ENCODE measurements around the gene ZNF618.

ZNF618 gene

DNA sequence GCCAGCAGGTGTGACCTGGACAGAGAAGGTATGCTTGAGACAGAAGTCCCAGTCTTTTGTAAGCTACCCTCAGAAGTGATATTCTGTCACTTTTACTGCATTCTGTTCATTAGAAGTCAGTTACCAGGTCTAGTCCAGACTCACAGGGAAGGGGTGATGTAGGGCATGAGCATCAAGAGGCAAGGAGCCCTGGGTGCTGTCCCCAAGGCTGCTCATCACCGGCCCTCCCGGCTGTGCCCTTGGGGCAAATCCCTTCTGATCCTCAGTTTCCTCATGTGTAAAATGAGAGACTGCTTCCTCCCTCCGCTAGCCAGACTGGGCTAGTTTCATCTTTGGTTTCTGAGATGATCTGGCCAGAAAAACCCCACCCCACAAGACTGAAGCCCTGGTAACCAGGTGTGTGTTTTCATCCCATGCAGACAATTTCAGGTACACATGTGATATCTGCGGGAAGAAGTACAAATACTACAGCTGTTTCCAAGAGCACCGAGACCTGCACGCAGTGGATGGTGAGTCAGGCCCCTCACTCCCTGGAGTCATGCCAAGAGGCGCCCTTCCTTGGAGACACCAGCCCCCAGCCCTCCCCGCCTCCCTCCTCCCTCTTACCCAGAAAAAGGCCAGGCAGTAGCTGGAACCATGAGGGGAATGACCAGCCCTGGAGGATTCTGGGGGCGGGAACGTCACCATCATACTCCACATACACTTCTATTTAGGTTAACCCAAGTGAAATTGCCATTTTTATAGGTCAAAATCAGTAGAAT, 131.0 kb downstream of the ZNF618 start:
- H3K27ac ChIP-seq (ENCODE audit: insufficient read depth in 1 of 2, low read depth in 1 of 2, low read length in 2 of 2, poor library complexity in 1 of 2, severe bottlenecking in 2 of 2) = no peak overlapping the region
- no peaks in the 10 kb centered on the region for H3K27me3 ChIP-seq (replicated peaks in 2 of 5; ENCODE audit: control insufficient read depth in 4 of 5, insufficient read depth in 5 of 5, low read length in 4 of 5)
- H3K4me1 ChIP-seq (ENCODE audit: control extremely low read depth in 1 of 4, control insufficient read depth in 4 of 4, insufficient read depth in 4 of 4, low read length in 3 of 4) = peaks cover 0 to 21% (median 18%) of the 10 kb centered on the region in 4 experiments
- no peak overlapping the region for H3K4me3 ChIP-seq (ENCODE audit: control insufficient read depth in 1 of 7, extremely low read depth in 1 of 7, insufficient read depth in 4 of 7, low read depth in 2 of 7, low read length in 6 of 7)
- H3K9me3 ChIP-seq (ENCODE audit: control extremely low read depth in 1 of 5, control insufficient read depth in 4 of 5, insufficient read depth in 2 of 5, low read depth in 1 of 5, low read length in 4 of 5) = no peaks in the 10 kb centered on the region
- POLR2A ChIA-PET = no interaction called here
- CTCF ChIA-PET = interaction anchor here (0.6 kb wide), 2 partner anchors 171 to 472 kb away, joined by 3 to 4 read pairs; no protein-coding TSS in a partner anchor
- 82% methylated on average over 6 of the region's 10 CpGs for WGBS (ENCODE audit: insufficient coverage)
- peaks cover 4 to 43% (median 10%) of the 10 kb centered on the region in 4 experiments for H3K36me3 ChIP-seq (ENCODE audit: control insufficient read depth in 4 of 4, insufficient read depth in 4 of 4, low read length in 3 of 4)
- no peak for DNase-seq

DNA sequence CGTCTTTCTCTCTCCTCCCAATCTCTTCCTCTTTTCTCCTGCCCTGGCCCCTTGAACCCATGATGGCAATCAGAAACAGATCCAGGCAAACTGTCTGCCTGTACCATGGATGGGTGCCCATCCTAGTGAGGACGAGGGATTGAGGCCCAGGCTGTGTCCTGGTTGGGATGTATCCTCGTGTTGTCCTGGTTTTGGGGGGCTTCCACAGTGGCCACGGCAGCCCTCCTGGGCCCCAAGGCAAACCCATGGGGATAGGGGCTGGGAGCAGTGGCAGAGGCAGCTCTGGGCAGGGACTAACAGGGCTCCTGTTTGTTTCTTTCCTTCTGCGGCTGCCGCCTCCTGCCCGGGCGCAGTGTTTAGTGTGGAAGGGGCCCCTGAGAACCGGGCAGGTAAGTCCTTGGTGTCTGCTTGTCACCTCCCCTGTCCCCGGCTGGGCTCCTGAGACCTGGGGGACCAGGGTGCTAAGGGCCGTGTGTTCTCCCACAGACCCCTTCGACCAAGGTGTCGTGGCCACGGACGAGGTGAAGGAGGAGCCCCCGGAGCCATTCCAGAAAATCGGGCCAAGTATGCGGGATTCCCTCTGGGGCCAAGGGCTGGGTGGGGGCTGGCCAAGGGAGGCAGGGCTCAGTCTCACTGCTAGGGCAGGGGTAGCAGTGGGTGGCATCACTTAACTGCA, 132.0 kb downstream of the ZNF618 start:
- ChIA-PET POLR2A (no interaction called here), CTCF (interaction anchor here (0.6 kb wide), 1 partner anchor 473 kb away, joined by 3 read pairs; no protein-coding TSS in a partner anchor)
- H3K4me3 ChIP-seq (ENCODE audit: control insufficient read depth in 1 of 7, extremely low read depth in 1 of 7, insufficient read depth in 4 of 7, low read depth in 2 of 7, low read length in 6 of 7) = no peak overlapping the region
- peaks cover 4 to 47% (median 12%) of the 10 kb centered on the region in 4 experiments for H3K36me3 ChIP-seq (ENCODE audit: control insufficient read depth in 4 of 4, insufficient read depth in 4 of 4, low read length in 3 of 4)
- H3K27me3 ChIP-seq (replicated peaks in 2 of 5; ENCODE audit: control insufficient read depth in 4 of 5, insufficient read depth in 5 of 5, low read length in 4 of 5) = no peaks in the 10 kb centered on the region
- peaks cover 0 to 2% (median 0%) of the 10 kb centered on the region in 5 experiments for H3K9me3 ChIP-seq (ENCODE audit: control extremely low read depth in 1 of 5, control insufficient read depth in 4 of 5, insufficient read depth in 2 of 5, low read depth in 1 of 5, low read length in 4 of 5)
- WGBS (ENCODE audit: insufficient coverage) = 93% methylated on average over 17 of the region's 18 CpGs
- no peak overlapping the region for H3K27ac ChIP-seq (ENCODE audit: insufficient read depth in 1 of 2, low read depth in 1 of 2, low read length in 2 of 2, poor library complexity in 1 of 2, severe bottlenecking in 2 of 2)
- DNase-seq = no peak
- peaks cover 0 to 21% (median 18%) of the 10 kb centered on the region in 4 experiments for H3K4me1 ChIP-seq (ENCODE audit: control extremely low read depth in 1 of 4, control insufficient read depth in 4 of 4, insufficient read depth in 4 of 4, low read length in 3 of 4)

DNA sequence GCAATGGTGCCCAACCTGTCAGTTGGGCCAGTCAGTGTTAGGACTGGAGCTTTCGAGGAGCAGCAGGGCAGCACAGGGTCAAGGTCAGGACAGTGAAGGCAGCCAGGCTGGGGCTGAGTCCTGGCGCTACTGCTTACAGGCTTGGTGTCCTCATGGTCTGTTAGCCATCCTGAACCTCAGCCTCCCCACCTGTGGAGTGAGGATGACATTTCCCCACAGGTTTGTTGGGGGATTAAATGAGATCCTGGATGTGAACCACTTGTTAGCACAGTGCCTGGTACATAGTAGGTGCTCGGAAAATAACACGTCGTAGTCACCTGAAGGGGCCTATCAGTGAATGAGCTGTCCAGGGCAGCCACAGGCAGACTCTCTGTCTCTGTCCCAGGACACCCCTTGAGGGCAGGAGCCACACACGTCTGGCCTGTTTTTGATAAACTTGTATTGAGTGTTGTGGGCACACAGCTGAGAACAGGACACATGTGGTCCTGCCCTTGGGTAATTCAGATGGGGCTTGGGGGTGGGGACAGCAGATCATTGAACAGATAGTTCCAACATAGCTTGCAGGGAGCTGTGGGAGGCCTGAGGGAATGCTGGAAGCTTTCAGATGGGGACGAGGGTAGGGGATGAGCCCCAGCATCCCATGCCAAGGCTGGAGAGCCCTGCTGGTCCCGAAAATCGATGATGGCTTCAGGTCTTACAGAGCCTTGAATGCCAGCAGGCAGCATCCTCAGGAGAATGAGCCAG, 132.7 kb downstream of the ZNF618 start:
- ChIA-PET CTCF (no interaction called here), POLR2A (no interaction called here)
- WGBS (ENCODE audit: insufficient coverage) = 96% methylated on average over 9 of the region's 9 CpGs
- Histone ChIP-seq H3K4me3 (ENCODE audit: control insufficient read depth in 1 of 7, extremely low read depth in 1 of 7, insufficient read depth in 4 of 7, low read depth in 2 of 7, low read length in 6 of 7) (no peak overlapping the region), H3K27me3 (replicated peaks in 2 of 5; ENCODE audit: control insufficient read depth in 4 of 5, insufficient read depth in 5 of 5, low read length in 4 of 5) (no peaks in the 10 kb centered on the region), H3K4me1 (ENCODE audit: control extremely low read depth in 1 of 4, control insufficient read depth in 4 of 4, insufficient read depth in 4 of 4, low read length in 3 of 4) (peaks cover 0 to 18% (median 16%) of the 10 kb centered on the region in 4 experiments), H3K27ac (ENCODE audit: insufficient read depth in 1 of 2, low read depth in 1 of 2, low read length in 2 of 2, poor library complexity in 1 of 2, severe bottlenecking in 2 of 2) (no peak overlapping the region), H3K36me3 (ENCODE audit: control insufficient read depth in 4 of 4, insufficient read depth in 4 of 4, low read length in 3 of 4) (peaks cover 4 to 47% (median 13%) of the 10 kb centered on the region in 4 experiments), H3K9me3 (ENCODE audit: control extremely low read depth in 1 of 5, control insufficient read depth in 4 of 5, insufficient read depth in 2 of 5, low read depth in 1 of 5, low read length in 4 of 5) (peaks cover 0 to 2% (median 0%) of the 10 kb centered on the region in 5 experiments)
- no peak for DNase-seq

DNA sequence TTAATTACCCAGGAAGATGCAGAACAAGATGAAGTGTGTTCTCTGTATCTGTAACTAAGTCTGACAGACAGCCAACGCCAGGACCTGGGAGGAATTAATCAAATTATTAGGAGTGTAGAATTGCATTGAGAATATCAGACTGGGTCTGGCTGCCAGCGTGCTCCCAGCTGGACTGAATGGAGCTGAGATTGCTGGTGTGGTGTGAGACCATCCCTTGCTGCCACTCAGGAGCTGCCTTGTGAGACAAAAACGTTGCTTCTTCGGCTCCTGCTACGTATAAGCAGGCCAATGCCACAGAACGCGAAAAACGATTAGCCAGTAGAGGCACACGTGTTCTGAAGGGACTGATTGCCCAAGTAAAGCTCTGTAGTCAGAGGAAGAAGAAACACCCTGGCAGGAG, 135.2 kb downstream of the ZNF618 start:
- Histone ChIP-seq H3K27ac (ENCODE audit: insufficient read depth in 1 of 2, low read depth in 1 of 2, low read length in 2 of 2, poor library complexity in 1 of 2, severe bottlenecking in 2 of 2) (no peak overlapping the region), H3K4me3 (ENCODE audit: control insufficient read depth in 1 of 7, extremely low read depth in 1 of 7, insufficient read depth in 4 of 7, low read depth in 2 of 7, low read length in 6 of 7) (no peak overlapping the region), H3K9me3 (ENCODE audit: control extremely low read depth in 1 of 5, control insufficient read depth in 4 of 5, insufficient read depth in 2 of 5, low read depth in 1 of 5, low read length in 4 of 5) (peaks cover 0 to 2% (median 0%) of the 10 kb centered on the region in 5 experiments), H3K27me3 (replicated peaks in 2 of 5; ENCODE audit: control insufficient read depth in 4 of 5, insufficient read depth in 5 of 5, low read length in 4 of 5) (no peaks in the 10 kb centered on the region), H3K4me1 (ENCODE audit: control extremely low read depth in 1 of 4, control insufficient read depth in 4 of 4, insufficient read depth in 4 of 4, low read length in 3 of 4) (no peaks in the 10 kb centered on the region), H3K36me3 (ENCODE audit: control insufficient read depth in 4 of 4, insufficient read depth in 4 of 4, low read length in 3 of 4) (peaks cover 4 to 57% (median 15%) of the 10 kb centered on the region in 4 experiments)
- ChIA-PET CTCF (interaction anchor here (0.8 to 0.9 kb wide), 2 partner anchors 9 to 49 kb away, joined by 3 read pairs; no protein-coding TSS in a partner anchor), POLR2A (no interaction called here)
- WGBS (ENCODE audit: insufficient coverage) = 95% methylated on average over 7 of the region's 9 CpGs
- no peak for DNase-seq

DNA sequence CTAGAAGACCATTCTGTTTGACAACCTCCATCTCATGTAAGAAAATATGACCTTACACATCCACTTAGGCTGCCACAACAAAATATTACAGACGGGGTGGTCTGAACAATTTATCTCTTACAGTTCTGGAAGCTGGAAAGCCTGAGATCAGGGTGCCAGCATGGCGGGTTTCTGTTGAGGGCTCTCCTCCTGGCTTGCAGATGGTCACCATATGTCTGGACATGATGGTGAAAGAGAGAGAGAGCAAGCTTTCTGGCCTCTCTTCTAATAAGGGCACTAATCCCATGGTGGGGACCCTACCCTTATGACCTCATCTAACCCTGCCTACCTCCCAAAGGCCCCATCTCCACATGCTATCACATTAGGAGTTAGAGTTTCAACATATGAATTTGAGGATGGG, 136.0 kb downstream of the ZNF618 start:
- peaks cover 8 to 58% (median 19%) of the 10 kb centered on the region in 4 experiments for H3K36me3 ChIP-seq (ENCODE audit: control insufficient read depth in 4 of 4, insufficient read depth in 4 of 4, low read length in 3 of 4)
- no peaks in the 10 kb centered on the region for H3K27me3 ChIP-seq (replicated peaks in 2 of 5; ENCODE audit: control insufficient read depth in 4 of 5, insufficient read depth in 5 of 5, low read length in 4 of 5)
- peaks cover 0 to 2% (median 0%) of the 10 kb centered on the region in 5 experiments for H3K9me3 ChIP-seq (ENCODE audit: control extremely low read depth in 1 of 5, control insufficient read depth in 4 of 5, insufficient read depth in 2 of 5, low read depth in 1 of 5, low read length in 4 of 5)
- DNase-seq = no peak
- no peak overlapping the region for H3K27ac ChIP-seq (ENCODE audit: insufficient read depth in 1 of 2, low read depth in 1 of 2, low read length in 2 of 2, poor library complexity in 1 of 2, severe bottlenecking in 2 of 2)
- ChIA-PET CTCF (no interaction called here), POLR2A (no interaction called here)
- WGBS (ENCODE audit: insufficient coverage) = 83% methylated on average over 1 of the region's 2 CpGs
- H3K4me1 ChIP-seq (ENCODE audit: control extremely low read depth in 1 of 4, control insufficient read depth in 4 of 4, insufficient read depth in 4 of 4, low read length in 3 of 4) = no peaks in the 10 kb centered on the region
- H3K4me3 ChIP-seq (ENCODE audit: control insufficient read depth in 1 of 7, extremely low read depth in 1 of 7, insufficient read depth in 4 of 7, low read depth in 2 of 7, low read length in 6 of 7) = no peak overlapping the region

DNA sequence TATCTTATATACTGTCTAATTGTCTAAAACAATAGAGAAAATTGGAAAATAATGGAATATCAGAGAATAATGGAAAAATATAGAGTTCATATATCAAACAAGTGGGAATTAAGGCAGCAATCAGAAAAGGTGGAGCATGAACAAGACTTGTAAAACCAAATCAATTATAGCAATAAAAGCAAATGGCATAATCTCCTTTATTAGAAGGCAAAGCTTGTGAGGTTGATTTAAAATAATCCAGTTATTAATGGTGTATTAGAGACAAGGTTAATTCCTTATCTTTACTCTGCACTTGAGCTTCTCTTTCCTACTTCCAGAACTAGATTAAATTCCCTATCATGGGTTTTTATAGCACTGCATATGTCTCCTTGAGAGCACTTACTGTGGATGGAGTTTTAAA, 137.9 kb downstream of the ZNF618 start:
- CTCF ChIA-PET = interaction anchor here (1.6 kb wide), 1 partner anchor 19 kb away, joined by 4 read pairs; no protein-coding TSS in a partner anchor
- Histone ChIP-seq H3K9me3 (ENCODE audit: control extremely low read depth in 1 of 5, control insufficient read depth in 4 of 5, insufficient read depth in 2 of 5, low read depth in 1 of 5, low read length in 4 of 5) (peaks cover 0 to 2% (median 0%) of the 10 kb centered on the region in 5 experiments), H3K27ac (ENCODE audit: insufficient read depth in 1 of 2, low read depth in 1 of 2, low read length in 2 of 2, poor library complexity in 1 of 2, severe bottlenecking in 2 of 2) (no peak overlapping the region), H3K36me3 (ENCODE audit: control insufficient read depth in 4 of 4, insufficient read depth in 4 of 4, low read length in 3 of 4) (peaks cover 8 to 58% (median 29%) of the 10 kb centered on the region in 4 experiments), H3K27me3 (replicated peaks in 2 of 5; ENCODE audit: control insufficient read depth in 4 of 5, insufficient read depth in 5 of 5, low read length in 4 of 5) (no peaks in the 10 kb centered on the region), H3K4me1 (ENCODE audit: control extremely low read depth in 1 of 4, control insufficient read depth in 4 of 4, insufficient read depth in 4 of 4, low read length in 3 of 4) (no peaks in the 10 kb centered on the region), H3K4me3 (ENCODE audit: control insufficient read depth in 1 of 7, extremely low read depth in 1 of 7, insufficient read depth in 4 of 7, low read depth in 2 of 7, low read length in 6 of 7) (no peak overlapping the region)
- DNase-seq = no peak
- POLR2A ChIA-PET = no interaction called here
